ENCODE measurements around the gene BICRA. TPM values are rescaled to one million over a fixed set of nuclear protein-coding genes. Genes with fewer than 3 reads are reported as not detected.

BICRA gene
- total RNA-seq, 1 experiment from 2014 or later = 34.3 TPM

- intact Hi-C loops (cut with micrococcal nuclease; ENCODE audit: unreplicated experiment) = loop anchor here (1.0 to 2.0 kb wide), 5 partner anchors 15 to 95 kb away; partner anchors contain the start of gene NAPA
- TF ChIP-seq CTCF (IDR thresholded peaks at IDR 0.05; ENCODE audit: insufficient read depth in 1 of 2, low read depth in 1 of 2, low read length in 1 of 2, severe bottlenecking in 1 of 2, unreplicated experiment in 1 of 2) = no peak
- Mint-ChIP-seq H3K9me3 (ENCODE audit: unreplicated experiment) (no peaks in the 10 kb centered on the region), H3K4me3 (ENCODE audit: unreplicated experiment) (peak overlapping the region; percentile 91), H3K4me1 (ENCODE audit: low read depth, unreplicated experiment) (peaks cover 13% of the 10 kb centered on the region), H3K36me3 (ENCODE audit: insufficient read depth, unreplicated experiment) (peaks cover 37% of the 10 kb centered on the region), H3K27me3 (ENCODE audit: insufficient read depth, unreplicated experiment) (no peaks in the 10 kb centered on the region), H3K27ac (ENCODE audit: unreplicated experiment) (peak overlapping the region; percentile 80)
- no peaks in the 10 kb centered on the region for H3K9me3 ChIP-seq
- peak; percentile 74 to 76 for DNase-seq
- peaks cover 31% of the 10 kb centered on the region for H3K4me1 ChIP-seq
- ChIA-PET POLR2A (interaction anchor here (0.6 to 2.4 kb wide), 8 partner anchors 10 to 892 kb away, joined by 3 to 30 read pairs (median 4); no protein-coding TSS in a partner anchor), CTCF (interaction anchor here (0.6 to 1.8 kb wide), 9 partner anchors 14 to 301 kb away, joined by 3 to 10 read pairs (median 4); partner anchors contain the start of gene EHD2)
- peaks cover 1% of the 10 kb centered on the region; the same call in 1 of the 2 replicates for H3K36me3 ChIP-seq (ENCODE audit: control insufficient read depth, insufficient read depth, low read length)
- H3K27me3 ChIP-seq (replicated peaks; ENCODE audit: control insufficient read depth, insufficient read depth, low read length) = no peaks in the 10 kb centered on the region
- no TSS peak for BruUV-seq (replicated peaks)
- peak overlapping the region; percentile 91 for H3K4me3 ChIP-seq (ENCODE audit: low read depth, low read length)
These were observed 1.3 kb downstream of the BICRA start for GRCh38 chr19:47609906-47610894.

GRCh38 chr19:47610902-47611301, 2.0 kb downstream of the BICRA start:
- Mint-ChIP-seq H3K27ac (ENCODE audit: unreplicated experiment) (peak overlapping the region; percentile 80), H3K4me1 (ENCODE audit: low read depth, unreplicated experiment) (peaks cover 17% of the 10 kb centered on the region), H3K4me3 (ENCODE audit: unreplicated experiment) (peak overlapping the region; percentile 91), H3K27me3 (ENCODE audit: insufficient read depth, unreplicated experiment) (no peaks in the 10 kb centered on the region), H3K9me3 (ENCODE audit: unreplicated experiment) (no peaks in the 10 kb centered on the region), H3K36me3 (ENCODE audit: insufficient read depth, unreplicated experiment) (peaks cover 41% of the 10 kb centered on the region)
- H3K36me3 ChIP-seq (ENCODE audit: control insufficient read depth, insufficient read depth, low read length) = peaks cover 1% of the 10 kb centered on the region; the same call in 1 of the 2 replicates
- TSS peak; percentile 30 for BruUV-seq (replicated peaks)
- H3K27me3 ChIP-seq (replicated peaks; ENCODE audit: control insufficient read depth, insufficient read depth, low read length) = no peaks in the 10 kb centered on the region
- intact Hi-C loops (cut with micrococcal nuclease; ENCODE audit: unreplicated experiment) = loop anchor here (1.0 kb wide), 2 partner anchors 37 to 87 kb away; no protein-coding TSS in a partner anchor
- CTCF ChIA-PET = interaction anchor here (0.7 to 1.8 kb wide), 6 partner anchors 13 to 183 kb away, joined by 3 to 10 read pairs (median 4); no protein-coding TSS in a partner anchor
- POLR2A ChIA-PET = interaction anchor here (0.6 to 2.4 kb wide), 6 partner anchors 11 to 62 kb away, joined by 3 to 30 read pairs (median 11); no protein-coding TSS in a partner anchor
- no peak for TF ChIP-seq CTCF (IDR thresholded peaks at IDR 0.05; ENCODE audit: insufficient read depth in 1 of 2, low read depth in 1 of 2, low read length in 1 of 2, severe bottlenecking in 1 of 2, unreplicated experiment in 1 of 2)
- H3K4me3 ChIP-seq (ENCODE audit: low read depth, low read length) = no peak overlapping the region
- H3K9me3 ChIP-seq = no peaks in the 10 kb centered on the region
- DNase-seq = no peak
- H3K4me1 ChIP-seq = peaks cover 31% of the 10 kb centered on the region

All from Caco-2 (cell line).